Suprapubic skin (tissue), 4 donors: ENCODE measurements around the gene NTN1. TPM values are rescaled to one million over a fixed set of nuclear protein-coding genes. Genes with fewer than 3 reads are reported as not detected.

Experiments
- DNase-seq, 2 donors: peaks; one replicate each; pipeline ENCODE4 v3.0.0-alpha.2; 2019; ENCODE audit warnings: low spot score in 2 of 2
- H3K27ac ChIP-seq: fragments of 200-600 bp; sonication (generic); one replicate; pipeline ENCODE4 v1.5.1; 2019
- H3K27me3 ChIP-seq: fragments of 200-600 bp; sonication (generic); one replicate; pipeline ENCODE4 v1.5.1; 2019
- H3K36me3 ChIP-seq: fragments of 200-600 bp; sonication (generic); one replicate; pipeline ENCODE4 v1.5.1; 2019
- H3K4me1 ChIP-seq: fragments of 200-600 bp; sonication (generic); one replicate; pipeline ENCODE4 v1.5.1; 2019
- H3K4me3 ChIP-seq: fragments of 200-600 bp; sonication (generic); one replicate; pipeline ENCODE4 v1.5.1; 2019; ENCODE audit warnings: mild to moderate bottlenecking
- H3K9me3 ChIP-seq: fragments of 200-600 bp; sonication (generic); one replicate; pipeline ENCODE4 v1.5.1; 2019
- CTCF ChIP-seq, 2 donors: fragments of 200-600 bp in 1 of 2; fragments of 450-650 bp in 1 of 2; sonication (generic) in 1 of 2; IDR thresholded peaks; one replicate each; pipeline ENCODE4 v1.5.1; 2016 to 2019; ENCODE audit warnings: antibody characterized with exemption in 2 of 2, mild to moderate bottlenecking in 1 of 2, moderate library complexity in 1 of 2
- EP300 ChIP-seq: sonication (generic); formaldehyde crosslinking; IDR thresholded peaks from one replicate; pipeline ENCODE4 v1.6.1; 2017; ENCODE audit warnings: antibody characterized with exemption
- POLR2A ChIP-seq, 2 donors: fragments of 450-650 bp; IDR thresholded peaks; one replicate each; pipeline ENCODE4 v1.6.1; 2017; ENCODE audit warnings: antibody characterized with exemption in 2 of 2, mild to moderate bottlenecking in 2 of 2, moderate library complexity in 2 of 2
- POLR2AphosphoS5 ChIP-seq, 3 donors: sonication (generic); formaldehyde crosslinking; IDR thresholded peaks; one replicate each; pipeline ENCODE4 v1.6.1; 2017; ENCODE audit warnings: antibody characterized with exemption in 3 of 3
- WGBS: methylation state at CpG from one replicate; pipeline ENCODE4 v1.1.5; 2018; 5-methylcytosine and 5-hydroxymethylcytosine counted together
- total RNA-seq, 4 donors: library from RNA; depleted of rRNA; stranded (reverse); fragments of >200 nt; gene quantifications; one replicate each; pipeline ENCODE4 v1.1.0, GENCODE V29; 2016

The NTN1 gene
- total RNA-seq, 4 donors from 2014 or later, result 2.4 to 5.9 (median 3.4) TPM

- peak overlapping the region; percentile 82 for H3K27ac ChIP-seq
These were observed 94.2 kb downstream of the NTN1 start for GRCh38 chr17:9115214-9116191.

GRCh38 chr17:9116311-9116835, 95.1 kb downstream of the NTN1 start:
- no peak for DNase-seq
- Histone ChIP-seq H3K36me3 (no peaks in the 10 kb centered on the region), H3K9me3 (no peaks in the 10 kb centered on the region), H3K27ac (peak overlapping the region; percentile 82), H3K4me1 (peaks cover 16% of the 10 kb centered on the region), H3K27me3 (peaks cover 3% of the 10 kb centered on the region), H3K4me3 (peak overlapping the region; percentile 46)
- WGBS, result 84% methylated on average over 10 of the region's 11 CpGs
- TF ChIP-seq POLR2A (IDR thresholded peaks at IDR 0.05) (no peak), POLR2AphosphoS5 (IDR thresholded peaks at IDR 0.05) (no peak), CTCF (IDR thresholded peaks at IDR 0.05) (no peak), EP300 (no peak)

More at GRCh38 chr17:9115214-9116191, 94.2 kb downstream of the NTN1 start:
- H3K4me3 ChIP-seq, result peak overlapping the region; percentile 46
- TF ChIP-seq POLR2AphosphoS5 (IDR thresholded peaks at IDR 0.05) (peak in 1 of 3 donors; percentile 18), EP300 (no peak), POLR2A (IDR thresholded peaks at IDR 0.05) (no peak), CTCF (IDR thresholded peaks at IDR 0.05) (peak in 1 of 2 donors; percentile 14)
- DNase-seq, result peak; percentile 85 to 86
- 35% methylated on average over 16 of the region's 41 CpGs for WGBS
- peaks cover 16% of the 10 kb centered on the region for H3K4me1 ChIP-seq
- H3K27me3 ChIP-seq, result peaks cover 3% of the 10 kb centered on the region
- H3K9me3 ChIP-seq, result no peaks in the 10 kb centered on the region
- no peaks in the 10 kb centered on the region for H3K36me3 ChIP-seq

GRCh38 chr17:9116861-9117568, 95.7 kb downstream of the NTN1 start:
- no peak overlapping the region for H3K4me3 ChIP-seq
- TF ChIP-seq POLR2A (IDR thresholded peaks at IDR 0.05), result no peak
- TF ChIP-seq POLR2AphosphoS5 (IDR thresholded peaks at IDR 0.05), result no peak
- TF ChIP-seq EP300, result no peak
- TF ChIP-seq CTCF (IDR thresholded peaks at IDR 0.05), result no peak
- no peaks in the 10 kb centered on the region for H3K36me3 ChIP-seq
- no peak for DNase-seq
- peaks cover 3% of the 10 kb centered on the region for H3K27me3 ChIP-seq
- H3K4me1 ChIP-seq, result peaks cover 16% of the 10 kb centered on the region
- no peaks in the 10 kb centered on the region for H3K9me3 ChIP-seq
- no peak overlapping the region for H3K27ac ChIP-seq
- 89% methylated on average over 19 of the region's 19 CpGs for WGBS

- TF ChIP-seq EP300, result no peak
- no peak for TF ChIP-seq POLR2A (IDR thresholded peaks at IDR 0.05)
- TF ChIP-seq CTCF (IDR thresholded peaks at IDR 0.05), result peak in 1 of 2 donors; percentile 11
- no peak for TF ChIP-seq POLR2AphosphoS5 (IDR thresholded peaks at IDR 0.05)
- no peak overlapping the region for H3K27ac ChIP-seq
- 51% methylated on average over 5 of the region's 5 CpGs for WGBS
- H3K36me3 ChIP-seq, result no peaks in the 10 kb centered on the region
- H3K9me3 ChIP-seq, result no peaks in the 10 kb centered on the region
- peaks cover 8% of the 10 kb centered on the region for H3K4me1 ChIP-seq
- no peak overlapping the region for H3K4me3 ChIP-seq
- peaks cover 3% of the 10 kb centered on the region for H3K27me3 ChIP-seq
- no peak for DNase-seq
These were observed 99.2 kb downstream of the NTN1 start for GRCh38 chr17:9120471-9120870.
